Breast epithelium (tissue), 4 donors: ENCODE results near the gene ZMPSTE24. TPM values are rescaled to one million over a fixed set of nuclear protein-coding genes. Genes with fewer than 3 reads are reported as not detected.

Experiments used
- DNase-seq, 2 donors: peaks; one replicate each; pipeline ENCODE4 v3.0.0-alpha.2; 2019; ENCODE audit warnings: low spot score in 2 of 2
- H3K27ac ChIP-seq, 2 donors: fragments of 200-600 bp; sonication (generic) in 1 of 2; one replicate each; pipeline ENCODE4 v1.5.1; 2016 to 2019; ENCODE audit warnings: mild to moderate bottlenecking in 1 of 2
- H3K27me3 ChIP-seq, 2 donors: fragments of 200-600 bp; sonication (generic) in 1 of 2; one replicate each; pipeline versions ENCODE4 v1.5.1 to v1.6.0; 2017 to 2019; ENCODE audit warnings: control low read depth in 1 of 2, mild to moderate bottlenecking in 1 of 2
- H3K36me3 ChIP-seq: fragments of 200-600 bp; one replicate; pipeline ENCODE4 v1.5.1; 2019
- H3K4me1 ChIP-seq, 2 donors: fragments of 200-600 bp; sonication (generic); one replicate each; pipeline ENCODE4 v1.5.1; 2016 to 2019; ENCODE audit warnings: control low read depth in 1 of 2
- H3K4me3 ChIP-seq, 3 donors: fragments of 200-600 bp; sonication (generic); 1 replicate in 2 of 3; 2 replicates in 1 of 3; pipeline ENCODE4 v1.5.1; 2016 to 2019; ENCODE audit warnings: mild to moderate bottlenecking in 3 of 3, moderate library complexity in 2 of 3
- H3K9me3 ChIP-seq, 2 donors: fragments of 200-600 bp; sonication (generic) in 1 of 2; one replicate each; pipeline ENCODE4 v1.5.1; 2016 to 2019; ENCODE audit warnings: control low read depth in 1 of 2
- CTCF ChIP-seq, 3 donors: fragments of 450-650 bp; IDR thresholded peaks; one replicate each; pipeline ENCODE4 v1.5.1; 2016 to 2017; ENCODE audit warnings: antibody characterized with exemption in 3 of 3, mild to moderate bottlenecking in 3 of 3, moderate library complexity in 3 of 3
- POLR2A ChIP-seq: fragments of 450-650 bp; IDR thresholded peaks from one replicate; pipeline ENCODE4 v1.6.1; 2016; ENCODE audit warnings: antibody characterized with exemption, mild to moderate bottlenecking, moderate library complexity
- POLR2AphosphoS5 ChIP-seq, 3 donors: sonication (generic); formaldehyde crosslinking; IDR thresholded peaks; one replicate each; pipeline ENCODE4 v1.6.1; 2017; ENCODE audit warnings: antibody characterized with exemption in 3 of 3
- intact Hi-C: fragments of 100-400 bp; cut with DNase I; formaldehyde crosslinking; loops from one replicate; pipeline ENCODE4 v1.15.1; 2023; ENCODE audit warnings: low total_unique reads
- total RNA-seq, 3 donors: library from RNA; depleted of rRNA; stranded (reverse); fragments of >200 nt; gene quantifications; one replicate each; pipeline ENCODE4 v1.1.0, GENCODE V29; 2016

The ZMPSTE24 gene
- total RNA-seq, 3 donors from 2014 or later, result 34.4 to 48.3 (median 43.6) TPM

- H3K4me3 ChIP-seq, result no peak overlapping the region
- peaks cover 5 to 6% of the 10 kb centered on the region in 2 donors for H3K4me1 ChIP-seq
- intact Hi-C loops, result no loop called here
- no peaks in the 10 kb centered on the region for H3K36me3 ChIP-seq
- TF ChIP-seq CTCF (IDR thresholded peaks at IDR 0.05), result no peak
- TF ChIP-seq POLR2AphosphoS5 (IDR thresholded peaks at IDR 0.05), result no peak
- no peak for TF ChIP-seq POLR2A
- DNase-seq, result no peak
- peaks cover 0 to 2% of the 10 kb centered on the region in 2 donors for H3K27me3 ChIP-seq
- H3K27ac ChIP-seq, result no peak overlapping the region
- H3K9me3 ChIP-seq, result no peaks in the 10 kb centered on the region
These were observed 53.7 kb downstream of the ZMPSTE24 start for GRCh38 chr1:40311692-40312091.

- no peak for DNase-seq
- intact Hi-C loops, result no loop called here
- no peak overlapping the region for H3K27ac ChIP-seq
- no peaks in the 10 kb centered on the region for H3K9me3 ChIP-seq
- peaks cover 6 to 8% of the 10 kb centered on the region in 2 donors for H3K27me3 ChIP-seq
- H3K4me1 ChIP-seq, result peaks cover 5 to 13% of the 10 kb centered on the region in 2 donors
- no peak overlapping the region for H3K4me3 ChIP-seq
- no peaks in the 10 kb centered on the region for H3K36me3 ChIP-seq
- TF ChIP-seq CTCF (IDR thresholded peaks at IDR 0.05), result no peak
These were observed 54.5 kb downstream of the ZMPSTE24 start for GRCh38 chr1:40312238-40313205.

- intact Hi-C loops, result no loop called here
These were observed 55.4 kb downstream of the ZMPSTE24 start for GRCh38 chr1:40313329-40313957.

GRCh38 chr1:40313958-40314720 is 56.1 kb downstream of the ZMPSTE24 start:
- peaks cover 5 to 13% of the 10 kb centered on the region in 2 donors for H3K4me1 ChIP-seq
- H3K4me3 ChIP-seq, result no peak overlapping the region
- DNase-seq, result no peak
- H3K27me3 ChIP-seq, result peaks cover 6 to 8% of the 10 kb centered on the region in 2 donors
- no peaks in the 10 kb centered on the region for H3K36me3 ChIP-seq
- no peak overlapping the region for H3K27ac ChIP-seq
- TF ChIP-seq CTCF (IDR thresholded peaks at IDR 0.05), result no peak
- TF ChIP-seq POLR2AphosphoS5 (IDR thresholded peaks at IDR 0.05), result no peak
- no peak for TF ChIP-seq POLR2A
- intact Hi-C loops, result no loop called here
- H3K9me3 ChIP-seq, result no peaks in the 10 kb centered on the region

More at GRCh38 chr1:40313329-40313957, 55.4 kb downstream of the ZMPSTE24 start:
- peaks cover 5 to 13% of the 10 kb centered on the region in 2 donors for H3K4me1 ChIP-seq
- H3K27me3 ChIP-seq, result peaks cover 6 to 8% of the 10 kb centered on the region in 2 donors
- H3K27ac ChIP-seq, result no peak overlapping the region
- no peaks in the 10 kb centered on the region for H3K36me3 ChIP-seq
- no peaks in the 10 kb centered on the region for H3K9me3 ChIP-seq
- TF ChIP-seq CTCF (IDR thresholded peaks at IDR 0.05) (no peak), POLR2A (no peak), POLR2AphosphoS5 (IDR thresholded peaks at IDR 0.05) (no peak)
- no peak overlapping the region for H3K4me3 ChIP-seq
- no peak for DNase-seq
